ENCODE results near the gene GPC1.

DNA sequence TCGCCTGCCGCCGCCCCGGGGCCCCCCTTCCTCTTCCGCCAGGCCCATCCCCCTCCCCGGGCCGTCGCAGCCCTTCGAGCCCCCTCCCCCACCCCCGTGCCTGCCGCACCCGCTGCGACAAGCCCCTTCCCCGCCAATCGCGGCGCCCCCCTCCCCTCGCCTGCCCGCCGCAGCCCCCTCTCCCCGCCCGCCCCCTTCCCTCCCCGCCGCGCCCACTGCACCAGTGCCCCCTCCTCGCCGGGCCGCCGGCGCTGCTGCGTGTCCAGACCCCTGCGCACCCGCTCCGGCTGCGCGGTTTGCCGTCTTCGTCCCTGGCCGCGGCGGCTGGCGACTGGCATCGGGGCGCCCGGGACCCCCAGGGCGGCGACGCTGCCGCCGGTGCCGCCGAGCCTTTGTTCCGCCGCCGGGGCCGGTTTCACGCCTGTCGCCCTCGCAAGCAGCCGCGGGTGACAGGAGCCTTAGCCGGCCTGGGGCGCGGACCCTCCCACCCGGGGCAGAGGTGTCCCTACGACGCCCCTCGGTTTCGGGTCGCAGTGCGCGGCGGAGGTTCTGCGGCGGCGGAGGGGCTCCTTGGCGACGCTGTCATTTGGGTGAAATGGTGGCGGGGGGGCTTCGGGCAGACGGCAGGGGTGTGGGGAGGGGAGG lies 18.1 kb downstream of the GPC1 start:
- TF ChIP-seq POLR2A (IDR thresholded peaks at IDR 0.05; ENCODE audit: low read length) (no peak), GATA1 (IDR thresholded peaks at IDR 0.05; ENCODE audit: low read depth, low read length) (no peak)

Measured in erythroblast (primary cell).